ENCODE measurements around the gene VPS41.

The VPS41 gene

GRCh38 chr7:38700116-38700515 lies 208.9 kb downstream of the VPS41 start:
- CTCF ChIA-PET, result no interaction called here
- POLR2A ChIA-PET, result no interaction called here
- Histone ChIP-seq H3K36me3 (ENCODE audit: control insufficient read depth in 2 of 2, insufficient read depth in 1 of 2, low read length in 2 of 2) (no peaks in the 10 kb centered on the region), H3K4me3 (ENCODE audit: low read depth, low read length) (no peak overlapping the region), H3K4me1 (ENCODE audit: control insufficient read depth, insufficient read depth, low read length) (no peaks in the 10 kb centered on the region), H3K27ac (ENCODE audit: extremely low read depth, low read depth, low read length) (no peak overlapping the region), H3K9me3 (ENCODE audit: control insufficient read depth, insufficient read depth, low read depth, low read length) (no peaks in the 10 kb centered on the region)
- no peak for TF ChIP-seq ZBTB6 (tag by site-specific recombination; IDR thresholded peaks at IDR 0.05)
- no peak for TF ChIP-seq PRDM10 (tag by site-specific recombination; IDR thresholded peaks at IDR 0.05)
- TF ChIP-seq ZNF362 (tag by site-specific recombination; IDR thresholded peaks at IDR 0.05), result no peak
- TF ChIP-seq INSM2 (tag by site-specific recombination; IDR thresholded peaks at IDR 0.05), result no peak
- no peak for TF ChIP-seq ZSCAN16 (tag by site-specific recombination; IDR thresholded peaks at IDR 0.05)
- no peak for TF ChIP-seq WT1 (tag by site-specific recombination; IDR thresholded peaks at IDR 0.05)

- H3K9me3 ChIP-seq (ENCODE audit: control insufficient read depth, insufficient read depth, low read depth, low read length), result no peaks in the 10 kb centered on the region
- TF ChIP-seq ZFP41 (tag by site-specific recombination; IDR thresholded peaks at IDR 0.05; ENCODE audit: borderline replicate concordance) (no peak), ZNF624 (tag by site-specific recombination; IDR thresholded peaks at IDR 0.05) (no peak), ZNF416 (tag by site-specific recombination; IDR thresholded peaks at IDR 0.05) (no peak), ZNF600 (tag by site-specific recombination; IDR thresholded peaks at IDR 0.05) (no peak), SCRT1 (tag by site-specific recombination; IDR thresholded peaks at IDR 0.05; ENCODE audit: borderline replicate concordance) (no peak), ZNF211 (tag by site-specific recombination; IDR thresholded peaks at IDR 0.05; ENCODE audit: low read depth) (no peak), AEBP2 (tag by site-specific recombination; IDR thresholded peaks at IDR 0.05; ENCODE audit: borderline replicate concordance) (no peak), ZNF354C (tag by site-specific recombination; IDR thresholded peaks at IDR 0.05; ENCODE audit: borderline replicate concordance, low read depth) (no peak), KLF17 (tag by site-specific recombination; IDR thresholded peaks at IDR 0.05) (no peak), ZNF529 (tag by site-specific recombination; IDR thresholded peaks at IDR 0.05; ENCODE audit: insufficient replicate concordance) (no peak), ZNF239 (tag by site-specific recombination; IDR thresholded peaks at IDR 0.05) (no peak), MYNN (tag by site-specific recombination; IDR thresholded peaks at IDR 0.05; ENCODE audit: borderline replicate concordance) (no peak), ZSCAN30 (tag by site-specific recombination; IDR thresholded peaks at IDR 0.05) (no peak), ZNF785 (tag by site-specific recombination; IDR thresholded peaks at IDR 0.05) (no peak), SP7 (tag by site-specific recombination; IDR thresholded peaks at IDR 0.05) (no peak), KLF7 (tag by site-specific recombination; IDR thresholded peaks at IDR 0.05; ENCODE audit: borderline replicate concordance) (no peak), ZNF214 (tag by site-specific recombination; IDR thresholded peaks at IDR 0.05; ENCODE audit: borderline replicate concordance) (no peak), REPIN1 (tag by site-specific recombination; IDR thresholded peaks at IDR 0.05; ENCODE audit: low read depth) (no peak), ZNF830 (tag by site-specific recombination; IDR thresholded peaks at IDR 0.05; ENCODE audit: low read depth) (no peak), FEZF1 (tag by site-specific recombination; IDR thresholded peaks at IDR 0.05) (no peak)
- H3K4me3 ChIP-seq (ENCODE audit: low read depth, low read length), result no peak overlapping the region
- POLR2A ChIA-PET, result no interaction called here
- no peak overlapping the region for H3K27ac ChIP-seq (ENCODE audit: extremely low read depth, low read depth, low read length)
- CTCF ChIA-PET, result no interaction called here
- no peaks in the 10 kb centered on the region for H3K36me3 ChIP-seq (ENCODE audit: control insufficient read depth in 2 of 2, insufficient read depth in 1 of 2, low read length in 2 of 2)
- H3K4me1 ChIP-seq (ENCODE audit: control insufficient read depth, insufficient read depth, low read length), result no peaks in the 10 kb centered on the region
Observed at GRCh38 chr7:38699471-38699870, 209.5 kb downstream of the VPS41 start.

All from HEK293 (cell line).